ENCODE results near the gene RHBDF2.

DNA sequence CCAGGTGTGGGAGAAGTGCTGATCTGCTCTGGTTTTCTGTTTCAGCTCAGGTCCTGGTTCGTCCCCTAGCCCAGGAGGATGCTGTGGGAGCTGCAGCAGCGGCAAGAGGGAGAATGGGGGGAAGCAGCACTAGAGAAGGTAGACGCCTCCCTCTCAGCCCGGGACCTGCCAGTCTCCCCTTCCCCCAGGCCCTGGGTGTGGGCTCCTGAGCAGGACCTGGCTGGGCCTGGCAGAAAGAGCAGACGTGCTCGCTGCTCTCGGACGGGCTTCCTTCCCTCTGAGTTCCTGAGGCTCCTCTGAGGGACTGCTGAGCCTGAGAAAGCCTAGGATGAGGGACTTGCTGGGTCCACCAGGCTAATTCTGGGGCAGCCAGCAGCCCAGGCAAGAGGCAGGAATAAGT is 41.8 kb upstream of the RHBDF2 start:
- TF ChIP-seq, protein P1, sequence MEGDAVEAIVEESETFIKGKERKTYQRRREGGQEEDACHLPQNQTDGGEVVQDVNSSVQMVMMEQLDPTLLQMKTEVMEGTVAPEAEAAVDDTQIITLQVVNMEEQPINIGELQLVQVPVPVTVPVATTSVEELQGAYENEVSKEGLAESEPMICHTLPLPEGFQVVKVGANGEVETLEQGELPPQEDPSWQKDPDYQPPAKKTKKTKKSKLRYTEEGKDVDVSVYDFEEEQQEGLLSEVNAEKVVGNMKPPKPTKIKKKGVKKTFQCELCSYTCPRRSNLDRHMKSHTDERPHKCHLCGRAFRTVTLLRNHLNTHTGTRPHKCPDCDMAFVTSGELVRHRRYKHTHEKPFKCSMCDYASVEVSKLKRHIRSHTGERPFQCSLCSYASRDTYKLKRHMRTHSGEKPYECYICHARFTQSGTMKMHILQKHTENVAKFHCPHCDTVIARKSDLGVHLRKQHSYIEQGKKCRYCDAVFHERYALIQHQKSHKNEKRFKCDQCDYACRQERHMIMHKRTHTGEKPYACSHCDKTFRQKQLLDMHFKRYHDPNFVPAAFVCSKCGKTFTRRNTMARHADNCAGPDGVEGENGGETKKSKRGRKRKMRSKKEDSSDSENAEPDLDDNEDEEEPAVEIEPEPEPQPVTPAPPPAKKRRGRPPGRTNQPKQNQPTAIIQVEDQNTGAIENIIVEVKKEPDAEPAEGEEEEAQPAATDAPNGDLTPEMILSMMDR (conservative IDR thresholded peaks at IDR 0.05; ENCODE audit: low read depth, low read length): no peak
- TF ChIP-seq EZH2phosphoT487 (IDR thresholded peaks at IDR 0.05; ENCODE audit: borderline replicate concordance, low read length): no peak
